Erythroblast (primary cell): Measurements from ENCODE around the gene SGCE.

ENCODE experiments used
- GATA1 ChIP-seq: IDR thresholded peaks from 2 replicates; pipeline ENCODE4 v1.6.1; 2011; ENCODE audit warnings: low read depth, mild to moderate bottlenecking, control low read depth, low read length, moderate library complexity
- POLR2A ChIP-seq: IDR thresholded peaks from 2 replicates; pipeline ENCODE4 v1.6.1; 2011; ENCODE audit warnings: mild to moderate bottlenecking, low read length

DNA sequence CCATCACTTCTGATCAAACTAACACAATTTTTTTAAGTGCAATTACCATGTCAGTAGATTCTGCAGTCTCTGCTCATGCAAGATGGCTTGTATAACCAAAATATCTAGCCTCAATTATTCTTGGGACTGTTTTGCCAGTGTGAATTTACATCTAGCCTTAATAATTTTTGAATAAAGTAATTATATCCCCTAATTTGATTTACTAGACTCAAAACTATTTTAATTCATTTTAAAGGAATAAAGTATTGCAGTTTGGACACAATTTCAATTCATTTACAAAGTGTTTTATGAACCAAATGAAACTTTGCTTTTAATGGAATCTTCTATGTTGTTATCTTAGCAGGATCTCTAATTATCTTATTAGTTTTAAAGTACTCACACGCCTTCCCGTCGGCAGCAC lies 55.7 kb downstream of the SGCE start:
- TF ChIP-seq POLR2A (no peak), GATA1 (no peak)
